SK-N-SH (cell line): ENCODE data around the gene DTNA.

ENCODE experiments used
- CTCF ChIP-seq: fragments of 200-600 bp; sonication (generic); IDR thresholded peaks from 2 replicates; pipeline ENCODE4 v1.6.1; 2017; ENCODE audit warnings: antibody characterized with exemption, mild to moderate bottlenecking, moderate library complexity
- EP300 ChIP-seq, 2 experiments: IDR thresholded peaks; 2 replicates each; pipeline versions ENCODE4 v1.4.0 to v1.6.1; 2012; ENCODE audit warnings: borderline replicate concordance in 1 of 2, low read depth in 1 of 2, low read length in 1 of 2
- FOXM1 ChIP-seq: IDR thresholded peaks from 2 replicates; pipeline ENCODE4 v1.4.0; 2012; ENCODE audit warnings: low read depth, mild to moderate bottlenecking
- GABPA ChIP-seq: IDR thresholded peaks from 2 replicates; pipeline ENCODE4 v1.4.0; 2012; ENCODE audit warnings: low read depth, mild to moderate bottlenecking
- JUND ChIP-seq: IDR thresholded peaks from 2 replicates; pipeline ENCODE4 v1.4.0; 2012

GRCh38 chr18:34709104-34709503, 994 bp upstream of the DTNA start:
- TF ChIP-seq JUND: no peak
- TF ChIP-seq EP300 (IDR thresholded peaks at IDR 0.05; ENCODE audit: borderline replicate concordance in 1 of 2, low read depth in 1 of 2, low read length in 1 of 2): no peak
- no peak for TF ChIP-seq CTCF
- no peak for TF ChIP-seq GABPA
- TF ChIP-seq FOXM1: no peak
